Sigmoid colon (tissue), 4 donors: ENCODE data around the gene NSMF.

ENCODE experiments used
- CTCF ChIP-seq, 4 experiments: fragments of 450-650 bp in 3 of 4; fragments of 200-600 bp in 1 of 4; IDR thresholded peaks; one replicate each; pipeline ENCODE4 v1.5.1; 2016 to 2019; ENCODE audit warnings: antibody characterized with exemption in 4 of 4, mild to moderate bottlenecking in 3 of 4, moderate library complexity in 2 of 4
- EP300 ChIP-seq, 4 donors: sonication (generic); formaldehyde crosslinking; IDR thresholded peaks; one replicate each; pipeline ENCODE4 v1.6.1; 2017; ENCODE audit warnings: antibody characterized with exemption in 4 of 4
- POLR2A ChIP-seq, 2 donors: fragments of 450-650 bp; IDR thresholded peaks; one replicate each; pipeline ENCODE4 v1.6.1; 2016; ENCODE audit warnings: antibody characterized with exemption in 2 of 2, mild to moderate bottlenecking in 2 of 2, moderate library complexity in 2 of 2
- POLR2AphosphoS5 ChIP-seq, 4 donors: sonication (generic); formaldehyde crosslinking; IDR thresholded peaks; one replicate each; pipeline ENCODE4 v1.6.1; 2017; ENCODE audit warnings: antibody characterized with exemption in 4 of 4

DNA sequence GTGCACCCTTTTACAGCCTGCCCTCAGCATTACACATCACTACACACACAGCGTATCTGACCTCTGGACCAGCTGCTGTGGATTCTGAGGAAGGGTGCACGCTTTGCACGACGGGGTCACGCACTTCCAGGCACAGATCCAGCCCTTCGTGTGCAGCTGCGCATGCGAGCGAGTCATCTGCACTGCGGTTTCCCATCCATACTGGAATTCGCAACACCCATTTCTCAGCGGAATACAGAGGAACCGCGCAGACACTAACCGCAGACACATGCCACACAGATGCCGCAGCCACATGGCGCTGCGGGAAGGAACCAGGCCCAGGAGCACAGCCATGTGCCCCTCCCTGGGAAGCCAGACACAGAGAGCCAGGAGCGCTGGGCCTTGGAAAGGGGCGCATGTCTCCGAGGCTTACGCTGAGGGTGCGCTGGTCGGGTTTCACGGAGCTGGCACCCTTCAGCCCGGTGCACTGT is 47.6 kb upstream of the NSMF start:
- no peak for TF ChIP-seq CTCF (IDR thresholded peaks at IDR 0.05)
- TF ChIP-seq POLR2AphosphoS5 (IDR thresholded peaks at IDR 0.05), result no peak
- no peak for TF ChIP-seq EP300 (IDR thresholded peaks at IDR 0.05)
- no peak for TF ChIP-seq POLR2A (IDR thresholded peaks at IDR 0.05)
